Measurements from ENCODE around the gene ZFYVE9.
A peak's percentile ranks its signal among the peaks of the same experiment; 100 is the strongest.
"Not testable (repeated sequence)": the region's sequence is repeated elsewhere in the genome, so short reads cannot be mapped to it uniquely, and the experiment has no call there.

Gene ZFYVE9

DNA sequence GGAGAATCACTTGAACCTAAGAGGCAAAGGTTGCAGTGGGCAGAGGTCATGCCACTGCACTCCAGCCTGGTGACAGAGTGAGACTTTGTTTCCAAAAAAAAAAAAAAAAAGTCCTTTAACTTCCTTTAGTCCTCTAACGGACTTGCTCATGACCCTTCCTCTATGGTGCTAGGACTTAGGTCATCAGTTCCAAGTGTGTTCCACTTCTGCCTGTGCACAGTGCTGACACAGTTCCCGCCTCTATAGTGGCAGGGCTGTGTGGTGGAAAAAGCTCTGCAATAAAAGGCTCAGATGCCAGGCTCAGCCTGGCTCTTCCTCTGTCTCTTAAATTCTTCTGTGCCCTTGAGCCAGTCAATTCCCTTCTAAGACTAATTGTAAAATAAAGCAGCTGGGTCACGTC is 202.1 kb downstream of the ZFYVE9 start:
- DNase-seq (ENCODE audit: low read depth) = no peak

DNA sequence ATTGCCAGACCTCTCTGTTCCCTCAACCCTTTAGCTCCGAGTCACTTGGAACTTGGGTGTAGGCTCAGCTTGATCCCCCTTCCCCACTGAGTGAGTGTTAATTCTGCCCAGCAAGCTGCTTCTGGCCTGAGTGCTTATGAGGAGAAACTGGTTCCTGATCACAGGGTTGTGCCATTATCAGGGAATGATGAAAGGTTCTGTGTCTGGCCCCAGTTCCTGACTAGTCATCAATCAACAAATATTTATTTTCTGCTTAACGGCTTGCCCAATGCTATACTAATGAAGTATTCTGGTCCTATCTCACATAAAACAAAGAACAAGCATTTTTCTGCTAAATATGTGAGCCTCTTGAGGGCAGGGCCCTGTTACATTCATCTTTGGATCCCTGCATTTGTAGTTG is 203.4 kb downstream of the ZFYVE9 start:
- no peak for DNase-seq (ENCODE audit: low read depth)

DNA sequence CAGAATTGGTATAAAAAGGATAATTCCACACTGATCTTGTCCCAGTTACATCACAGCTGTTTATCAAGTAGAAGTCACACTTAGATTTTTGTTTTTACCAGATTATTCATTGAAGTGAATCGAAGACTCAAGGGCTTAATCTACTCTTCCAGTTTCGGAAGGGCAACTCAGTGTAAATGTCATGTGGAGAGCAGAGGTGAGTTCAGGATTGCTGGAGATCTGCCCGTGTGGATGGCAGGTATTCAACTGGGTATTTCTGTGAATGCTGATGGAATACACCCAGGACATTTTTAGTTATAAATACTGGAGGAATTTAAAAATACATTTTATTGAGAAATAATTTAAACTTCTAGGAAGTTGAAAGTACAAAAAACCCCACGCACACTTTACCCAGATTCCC is 204.8 kb downstream of the ZFYVE9 start:
- DNase-seq (ENCODE audit: low read depth) = no peak

DNA sequence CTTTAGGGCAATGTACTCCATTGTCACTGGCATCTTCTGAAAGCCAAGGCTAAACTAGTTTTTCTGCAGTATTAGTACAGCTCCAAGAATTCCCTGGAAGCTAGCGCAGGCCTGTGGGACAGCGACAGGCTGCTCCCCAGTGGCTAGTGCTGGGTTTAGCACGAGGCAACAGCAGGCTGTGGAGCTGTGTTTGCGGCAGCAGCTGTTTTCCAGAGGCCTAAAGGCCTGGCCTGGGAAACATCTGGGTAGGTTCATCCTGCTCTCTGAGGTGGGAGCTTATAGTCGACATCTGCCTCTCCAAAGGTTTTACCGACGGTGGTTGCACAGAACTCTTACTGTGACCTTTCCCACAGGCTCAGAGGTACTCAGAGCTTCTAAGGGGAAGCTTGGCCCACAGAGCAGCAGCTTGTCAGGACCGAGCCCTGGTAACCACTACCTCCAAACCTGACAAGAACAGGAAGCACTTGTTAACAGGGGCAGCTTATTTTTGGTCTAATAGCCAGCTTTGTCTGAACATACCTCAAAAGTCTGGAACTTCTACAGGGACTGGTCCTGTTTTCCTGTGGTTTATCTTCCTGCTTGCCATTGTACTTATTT is 206.9 kb downstream of the ZFYVE9 start:
- DNase-seq (ENCODE audit: low read depth) = no peak

- DNase-seq (ENCODE audit: low read depth) = no peak
Measured at GRCh38 chr1:52352690-52353089, 210.8 kb downstream of the ZFYVE9 start.

- DNase-seq (ENCODE audit: low read depth) = no peak
Measured at GRCh38 chr1:52355436-52355835, 213.5 kb downstream of the ZFYVE9 start.

GRCh38 chr1:52355847-52356505 is 214.1 kb downstream of the ZFYVE9 start:
- DNase-seq (ENCODE audit: low read depth) = no peak

GRCh38 chr1:52356818-52357355 is 215.0 kb downstream of the ZFYVE9 start:
- DNase-seq (ENCODE audit: low read depth) = no peak

DNA sequence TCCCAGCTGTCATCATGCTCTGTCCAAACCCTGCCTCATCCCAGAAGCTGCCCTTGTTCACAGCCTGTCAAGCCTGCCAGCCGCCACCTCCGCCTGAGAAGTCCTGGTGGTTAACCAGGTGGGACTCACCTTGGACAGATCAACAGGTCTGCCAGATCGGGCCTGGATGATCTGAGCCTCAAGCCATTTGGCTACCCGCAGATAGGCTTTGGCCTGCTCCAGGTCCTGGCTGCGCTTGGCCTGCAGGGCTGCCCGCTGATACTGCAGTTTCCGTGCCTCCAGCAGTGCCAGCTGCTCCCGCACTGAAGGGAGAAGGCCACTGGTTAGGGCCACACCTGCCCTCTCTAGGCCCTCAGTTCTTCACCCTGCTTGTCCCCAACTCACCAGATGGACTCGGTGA is 215.5 kb downstream of the ZFYVE9 start:
- no peak for DNase-seq (ENCODE audit: low read depth)

- no peak for DNase-seq (ENCODE audit: low read depth)
Measured at GRCh38 chr1:52358851-52359497, 217.1 kb downstream of the ZFYVE9 start.

DNA sequence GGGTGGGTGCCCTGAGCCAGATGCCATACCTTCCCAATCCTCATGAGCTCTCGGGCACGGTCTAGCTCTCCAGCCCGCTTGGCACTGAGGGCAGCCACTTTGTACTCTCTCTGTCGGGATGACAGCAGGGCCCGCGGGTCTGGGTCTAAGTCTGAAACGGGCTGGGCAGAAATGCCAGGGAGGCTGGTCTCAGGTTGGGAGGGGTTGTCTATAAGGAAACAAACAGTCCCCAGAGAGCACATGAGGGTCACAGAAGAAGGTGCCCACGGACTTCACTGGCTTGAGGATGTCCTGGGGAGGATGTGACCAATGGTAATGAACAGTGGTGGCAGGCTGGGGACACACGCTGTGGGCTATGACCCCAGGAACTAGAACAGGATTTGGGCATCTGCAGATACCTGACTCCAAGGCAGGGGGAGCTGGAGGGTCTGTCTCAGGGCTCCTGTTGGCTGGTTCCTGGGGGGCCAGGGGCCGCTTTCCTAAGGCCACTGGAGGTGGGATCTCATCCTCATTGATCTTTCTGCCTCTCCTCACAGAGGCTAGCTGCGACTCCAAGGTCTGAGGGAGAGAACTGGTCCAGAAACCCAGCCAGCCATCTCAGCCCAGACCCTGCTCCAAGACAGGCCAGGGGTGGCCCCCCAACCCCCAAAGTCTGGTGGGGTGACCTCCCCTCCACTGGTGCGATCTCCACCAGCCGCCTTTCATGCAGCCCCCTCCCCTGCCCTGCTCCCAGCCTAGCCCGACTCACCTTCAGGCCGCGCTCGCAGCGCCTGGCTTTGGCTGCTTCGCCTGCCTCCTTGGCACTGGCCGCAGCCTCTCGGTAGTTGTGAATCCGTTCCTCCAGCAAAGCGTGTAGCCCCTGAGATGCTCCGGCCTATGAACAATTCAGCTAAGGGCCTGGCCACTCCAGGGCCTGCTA is 218.0 kb downstream of the ZFYVE9 start:
- no peak for DNase-seq (ENCODE audit: low read depth)

DNA sequence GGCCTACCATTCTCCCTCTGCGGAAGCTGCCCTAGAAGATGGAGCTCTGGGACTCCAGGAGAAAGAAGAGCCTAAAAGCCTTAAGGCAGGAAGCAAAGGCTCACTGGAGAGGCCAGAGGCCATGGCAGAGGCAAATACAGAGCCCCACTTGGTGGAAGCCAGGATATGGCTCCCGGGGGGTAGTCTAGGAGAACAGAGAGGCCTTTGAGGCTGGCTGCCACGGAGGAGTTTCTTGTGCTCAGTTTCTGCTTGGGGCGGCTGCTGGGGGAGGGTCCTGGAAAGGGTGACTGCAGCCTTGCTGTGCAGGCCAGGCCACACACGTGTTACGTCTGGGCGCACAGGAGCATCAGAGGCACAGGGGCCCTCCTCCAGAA is 218.7 kb downstream of the ZFYVE9 start:
- DNase-seq (ENCODE audit: low read depth) = no peak

GRCh38 chr1:52364235-52364839 is 222.4 kb downstream of the ZFYVE9 start:
- DNase-seq (ENCODE audit: low read depth) = no peak

DNA sequence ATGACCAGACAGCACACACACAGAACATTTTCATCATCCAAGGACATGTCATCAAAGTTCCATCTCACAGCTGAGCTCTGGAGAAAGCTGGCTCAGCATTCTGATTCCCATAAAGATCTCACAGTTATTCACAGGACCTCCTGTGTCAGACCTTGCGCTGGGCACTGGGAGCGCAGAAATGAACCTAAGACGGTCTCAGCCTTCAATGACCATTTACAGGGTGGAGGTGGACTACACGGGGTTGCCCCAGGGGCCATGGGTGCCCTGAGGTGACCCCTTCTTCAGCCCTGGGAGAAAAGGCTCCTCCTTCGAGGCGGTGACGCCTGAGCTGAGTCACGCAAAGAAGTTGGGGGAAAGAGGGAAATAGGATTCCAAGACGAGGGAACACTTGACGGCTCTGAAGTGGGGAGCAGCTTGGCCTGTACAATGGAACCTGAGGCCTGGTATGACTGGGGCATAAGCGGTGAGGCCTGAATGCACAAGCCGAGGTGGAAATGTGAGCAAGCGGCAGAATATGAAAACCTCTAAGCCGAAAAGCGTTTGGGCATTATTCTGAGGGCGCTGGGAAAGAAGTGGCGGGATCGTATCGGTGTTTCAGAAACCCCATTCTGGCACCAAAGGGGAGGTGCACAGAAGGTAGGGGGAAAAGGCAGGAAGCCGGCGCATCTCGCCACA is 223.3 kb downstream of the ZFYVE9 start:
- DNase-seq (ENCODE audit: low read depth) = no peak

GRCh38 chr1:52365746-52366516 is 224.0 kb downstream of the ZFYVE9 start, which contains the start of gene CC2D1B:
TSS of gene CC2D1B (minus strand) at chr1:52366205. CDS start at chr1:52364620, 1,585 bp downstream.
- peak; percentile 99 for DNase-seq (ENCODE audit: low read depth)

DNA sequence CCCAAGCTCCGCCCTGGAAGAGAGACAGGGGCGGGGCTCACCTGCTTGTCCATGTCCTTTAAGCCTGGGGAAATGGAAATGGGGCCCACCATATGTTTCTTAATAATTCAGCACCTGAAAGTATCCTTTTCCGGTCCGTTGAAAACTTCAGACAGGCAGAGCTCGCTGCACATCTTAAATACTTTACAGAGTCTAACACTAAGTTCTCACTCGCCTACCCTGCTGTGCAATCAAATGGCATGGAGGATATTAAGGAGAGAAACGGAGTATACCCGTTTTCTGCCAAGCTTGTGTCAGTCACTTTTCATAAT is 224.6 kb downstream of the ZFYVE9 start:
- DNase-seq (ENCODE audit: low read depth) = no peak

GRCh38 chr1:52367272-52367671 is 225.4 kb downstream of the ZFYVE9 start:
- DNase-seq (ENCODE audit: low read depth) = no peak

- DNase-seq (ENCODE audit: low read depth) = peak; percentile 28
Measured at GRCh38 chr1:52368383-52369172, 226.7 kb downstream of the ZFYVE9 start.

DNA sequence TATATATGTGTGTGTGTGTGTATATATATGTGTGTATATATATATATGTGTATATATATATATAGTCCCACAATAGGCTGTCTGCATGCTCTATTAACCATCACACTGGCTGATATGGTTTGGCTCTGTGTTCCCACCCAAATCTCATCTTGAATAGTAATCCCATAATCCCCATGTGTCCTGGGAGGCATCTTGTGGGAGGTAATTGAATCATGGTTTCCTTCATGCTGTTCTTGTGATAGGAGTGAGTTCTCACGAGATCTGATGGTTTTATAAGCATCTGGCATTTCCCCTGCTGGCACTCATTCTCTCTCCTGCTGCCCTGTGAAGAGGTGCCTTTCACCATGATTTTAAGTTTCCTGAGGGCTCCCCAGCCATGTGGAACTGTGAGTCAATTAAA is 228.0 kb downstream of the ZFYVE9 start:
- not testable (repeated sequence) for DNase-seq (ENCODE audit: low read depth)

DNA sequence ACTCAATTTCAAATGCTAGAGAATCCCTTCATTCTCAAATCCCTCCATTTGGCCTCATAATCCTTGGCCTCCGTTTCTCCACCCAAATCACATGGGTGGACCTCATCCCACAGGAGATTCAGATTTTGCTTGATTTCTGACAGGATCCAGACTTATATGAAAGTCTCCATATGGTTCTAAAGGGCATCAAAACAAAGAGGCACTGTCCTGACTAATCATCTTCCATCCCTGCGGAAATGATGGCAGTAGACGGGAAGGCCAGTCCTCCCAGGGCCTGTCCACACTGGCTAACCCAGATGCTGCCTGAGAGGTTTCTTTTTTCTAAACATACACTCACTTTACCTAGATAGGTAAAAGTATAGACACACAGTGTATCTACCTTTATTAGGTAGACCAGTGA is 243.5 kb downstream of the ZFYVE9 start:
- DNase-seq (ENCODE audit: low read depth) = no peak
